ENCODE results near the gene WDR86. TPM values are rescaled to one million over a fixed set of nuclear protein-coding genes. Genes with fewer than 3 reads are reported as not detected.

The WDR86 gene
- total RNA-seq, 2 donors from 2014 or later: 0.33 to 1.6 TPM

DNA sequence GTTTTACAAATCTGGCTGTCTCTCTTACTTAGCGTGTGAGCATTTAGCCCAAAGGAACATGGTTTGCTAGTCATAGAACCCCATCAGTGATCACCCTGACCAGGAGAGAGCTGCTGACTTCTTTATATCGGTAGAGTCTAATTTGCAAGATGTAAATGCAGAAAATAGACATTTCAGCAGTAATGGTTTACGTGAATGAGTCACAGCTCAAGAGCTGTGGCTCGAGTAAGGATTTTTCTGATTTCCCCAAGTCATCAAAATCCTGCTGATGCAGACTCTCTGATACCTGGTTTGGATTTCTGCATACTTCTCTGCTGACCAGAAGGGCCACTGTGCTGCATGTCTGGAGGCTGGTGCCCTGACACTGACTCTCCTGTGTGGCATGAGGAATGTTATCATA lies 42.6 kb downstream of the WDR86 start:
- H3K36me3 ChIP-seq: peaks cover 31% of the 10 kb centered on the region

DNA sequence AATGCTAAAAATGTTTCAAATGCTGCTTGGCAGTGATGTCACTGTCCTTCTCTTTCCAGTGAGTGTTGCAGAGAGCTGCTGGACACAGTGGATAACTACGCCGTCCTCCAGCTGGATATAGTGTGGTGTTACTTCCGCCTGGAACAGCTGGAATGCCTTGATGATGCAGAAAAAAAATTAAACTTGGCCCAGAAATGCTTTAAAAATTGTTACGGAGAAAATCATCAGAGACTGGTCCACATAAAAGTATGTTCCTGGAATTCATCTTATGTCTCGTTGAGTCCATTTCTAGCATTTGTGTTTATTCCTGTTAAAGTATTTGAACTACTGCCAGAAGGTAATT lies 43.0 kb downstream of the WDR86 start:
- H3K27ac ChIP-seq: peak overlapping the region in 1 of 2 donors; percentile 40
- TF ChIP-seq, protein P1, sequence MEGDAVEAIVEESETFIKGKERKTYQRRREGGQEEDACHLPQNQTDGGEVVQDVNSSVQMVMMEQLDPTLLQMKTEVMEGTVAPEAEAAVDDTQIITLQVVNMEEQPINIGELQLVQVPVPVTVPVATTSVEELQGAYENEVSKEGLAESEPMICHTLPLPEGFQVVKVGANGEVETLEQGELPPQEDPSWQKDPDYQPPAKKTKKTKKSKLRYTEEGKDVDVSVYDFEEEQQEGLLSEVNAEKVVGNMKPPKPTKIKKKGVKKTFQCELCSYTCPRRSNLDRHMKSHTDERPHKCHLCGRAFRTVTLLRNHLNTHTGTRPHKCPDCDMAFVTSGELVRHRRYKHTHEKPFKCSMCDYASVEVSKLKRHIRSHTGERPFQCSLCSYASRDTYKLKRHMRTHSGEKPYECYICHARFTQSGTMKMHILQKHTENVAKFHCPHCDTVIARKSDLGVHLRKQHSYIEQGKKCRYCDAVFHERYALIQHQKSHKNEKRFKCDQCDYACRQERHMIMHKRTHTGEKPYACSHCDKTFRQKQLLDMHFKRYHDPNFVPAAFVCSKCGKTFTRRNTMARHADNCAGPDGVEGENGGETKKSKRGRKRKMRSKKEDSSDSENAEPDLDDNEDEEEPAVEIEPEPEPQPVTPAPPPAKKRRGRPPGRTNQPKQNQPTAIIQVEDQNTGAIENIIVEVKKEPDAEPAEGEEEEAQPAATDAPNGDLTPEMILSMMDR (IDR thresholded peaks at IDR 0.05): no peak

More for the DNA sequence above, 42.6 kb downstream of the WDR86 start:
- peaks cover 0 to 4% of the 10 kb centered on the region in 2 donors for H3K4me1 ChIP-seq
- TF ChIP-seq, protein P1 (IDR thresholded peaks at IDR 0.05): no peak
- no peaks in the 10 kb centered on the region for H3K27me3 ChIP-seq
- no peak overlapping the region for H3K27ac ChIP-seq
- DNase-seq (ENCODE audit: low spot score): no peak
- no peaks in the 10 kb centered on the region for H3K9me3 ChIP-seq
- no peak overlapping the region for H3K4me3 ChIP-seq

DNA sequence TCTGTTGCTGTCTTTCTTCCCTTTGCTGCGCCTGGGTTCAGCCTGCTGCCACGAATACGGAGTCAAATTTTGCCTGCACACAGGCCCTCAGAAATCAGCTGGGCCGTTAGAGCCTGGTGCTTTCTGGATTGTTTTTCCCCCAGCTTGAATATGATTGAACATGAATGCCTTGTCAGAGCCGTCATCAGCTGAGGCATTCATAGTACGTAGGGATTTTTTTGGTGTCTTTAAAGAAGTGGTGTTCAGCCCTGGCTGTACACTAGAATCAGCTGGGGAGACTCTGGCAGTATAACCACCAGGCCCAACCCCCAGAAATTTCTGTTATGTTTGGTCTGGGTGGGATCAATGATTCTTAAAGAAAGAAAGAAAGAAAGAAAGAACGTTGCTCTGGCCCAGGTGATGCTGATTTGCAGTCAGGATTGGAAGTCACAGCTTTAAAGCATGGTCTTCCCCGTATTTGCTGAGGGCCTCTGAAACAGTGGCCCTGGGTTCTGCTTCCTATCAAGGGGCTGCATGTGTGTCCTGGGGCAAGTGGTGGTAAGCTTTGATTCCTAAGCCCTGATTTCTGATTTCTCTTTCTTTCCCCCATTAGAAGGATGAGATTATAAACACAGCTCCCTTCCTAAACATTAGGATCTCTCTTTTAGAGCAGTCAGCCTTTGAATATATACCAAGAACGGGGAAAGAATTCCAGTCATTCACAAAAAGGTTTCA lies 43.5 kb downstream of the WDR86 start:
- peaks cover 40% of the 10 kb centered on the region for H3K36me3 ChIP-seq
- peak overlapping the region in 1 of 2 donors; percentile 40 for H3K27ac ChIP-seq
- no peak for DNase-seq (ENCODE audit: low spot score)
- H3K9me3 ChIP-seq: no peaks in the 10 kb centered on the region
- TF ChIP-seq, protein P1 (IDR thresholded peaks at IDR 0.05): no peak
- no peak overlapping the region for H3K4me3 ChIP-seq
- peaks cover 0 to 4% of the 10 kb centered on the region in 2 donors for H3K4me1 ChIP-seq
- no peaks in the 10 kb centered on the region for H3K27me3 ChIP-seq

More for the DNA sequence above, 43.0 kb downstream of the WDR86 start:
- Histone ChIP-seq H3K27me3 (no peaks in the 10 kb centered on the region), H3K36me3 (peaks cover 35% of the 10 kb centered on the region), H3K9me3 (no peaks in the 10 kb centered on the region), H3K4me1 (peaks cover 0 to 4% of the 10 kb centered on the region in 2 donors), H3K4me3 (no peak overlapping the region)
- no peak for DNase-seq (ENCODE audit: low spot score)

DNA sequence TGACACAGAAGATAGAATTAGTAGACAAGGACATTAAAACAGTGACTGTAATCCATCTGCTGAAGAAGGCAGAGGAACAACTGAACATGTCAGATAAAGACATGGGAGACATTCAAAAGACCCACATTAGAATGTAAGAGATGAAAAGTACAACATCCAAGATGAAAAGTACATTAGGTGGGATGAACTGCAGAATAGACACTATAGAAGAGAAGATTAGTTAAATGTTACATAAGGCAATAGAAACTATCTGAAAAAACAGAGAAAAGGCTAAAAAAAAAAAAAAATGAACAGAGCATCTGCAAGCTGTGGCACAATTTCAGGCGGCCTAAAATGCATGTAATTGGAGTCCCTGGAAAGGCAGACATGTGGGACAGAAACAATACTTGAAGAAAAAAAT lies 46.7 kb downstream of the WDR86 start:
- Histone ChIP-seq H3K4me3 (no peak overlapping the region), H3K27ac (no peak overlapping the region), H3K36me3 (peaks cover 47% of the 10 kb centered on the region), H3K27me3 (no peaks in the 10 kb centered on the region), H3K9me3 (no peaks in the 10 kb centered on the region), H3K4me1 (peaks cover 0 to under 1% of the 10 kb centered on the region in 2 donors)
- TF ChIP-seq, protein P1 (IDR thresholded peaks at IDR 0.05): no peak
- no peak for DNase-seq (ENCODE audit: low spot score)

DNA sequence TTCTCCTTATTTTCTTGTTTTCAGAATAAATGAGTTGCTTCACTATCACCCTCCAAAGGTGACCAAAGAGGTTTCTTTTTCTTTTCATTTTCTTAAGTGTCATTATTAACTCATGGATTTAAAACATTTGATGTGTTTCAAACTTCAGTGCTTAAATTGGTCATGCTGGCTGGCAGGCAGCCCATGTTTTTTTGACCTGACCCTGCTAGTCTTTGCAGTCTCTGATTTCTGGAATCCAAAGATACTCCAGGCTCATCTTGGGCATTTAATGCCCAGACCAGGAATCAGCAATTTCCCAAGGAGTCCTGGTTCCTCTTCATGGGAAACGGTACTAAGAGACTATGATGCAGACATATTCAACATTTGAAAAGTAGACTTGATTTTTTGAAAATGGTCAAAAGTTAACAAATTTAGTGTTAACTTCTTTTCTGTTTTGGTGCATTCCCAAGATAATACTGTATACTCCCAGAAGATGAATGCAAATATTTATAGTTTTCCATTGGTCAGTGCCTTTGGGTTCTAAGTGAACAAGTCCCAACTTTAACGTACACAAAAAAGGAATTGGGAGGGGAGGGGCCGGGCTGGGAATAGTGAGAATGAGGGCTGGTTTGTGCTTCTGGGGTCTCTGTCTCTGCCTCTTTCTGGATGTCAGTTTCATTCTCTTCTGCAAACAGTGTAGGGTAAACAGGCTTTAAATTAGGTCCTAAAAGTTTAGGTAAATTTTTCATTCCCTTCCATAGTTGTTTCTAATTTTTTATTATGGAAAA lies 48.5 kb downstream of the WDR86 start:
- TF ChIP-seq, protein P1 (IDR thresholded peaks at IDR 0.05): no peak
- H3K27me3 ChIP-seq: no peaks in the 10 kb centered on the region
- DNase-seq (ENCODE audit: low spot score): peak; percentile 26
- no peaks in the 10 kb centered on the region for H3K4me1 ChIP-seq
- H3K27ac ChIP-seq: no peak overlapping the region
- no peaks in the 10 kb centered on the region for H3K9me3 ChIP-seq
- peaks cover 65% of the 10 kb centered on the region for H3K36me3 ChIP-seq
- H3K4me3 ChIP-seq: no peak overlapping the region
